HepG2 (cell line): ENCODE data around the gene HS3ST5. TPM values are rescaled to one million over a fixed set of nuclear protein-coding genes. Genes with fewer than 3 reads are reported as not detected.

Experiments used
- ATM ChIP-seq: fragments of 450-650 bp; IDR thresholded peaks from 2 replicates; pipeline ENCODE4 v1.7.1; 2017; ENCODE audit warnings: mild to moderate bottlenecking, borderline replicate concordance
- CBX2 ChIP-seq, 2 experiments: fragments of 200-600 bp in 1 of 2; sonication (generic); formaldehyde crosslinking in 1 of 2; IDR thresholded peaks; 2 replicates each; pipeline versions ENCODE4 v1.7.0 to v1.8.1; 2018 to 2022; ENCODE audit warnings: low read depth in 2 of 2, low read length in 1 of 2, mild to moderate bottlenecking in 1 of 2, missing genetic modification reagents in 1 of 2
- EP300 ChIP-seq, 3 experiments: sonication (generic) in 1 of 3; formaldehyde crosslinking in 1 of 3; IDR thresholded peaks; 2 replicates each; pipeline versions ENCODE4 v1.5.1 to v1.6.1; 2011 to 2020; ENCODE audit warnings: low read depth in 2 of 3, low read length in 2 of 3, borderline replicate concordance in 1 of 3, improper control_type of control experiment in 1 of 3, mild to moderate bottlenecking in 1 of 3, missing genetic modification reagents in 1 of 3, moderate library complexity in 1 of 3
- FOXA3 ChIP-seq: IDR thresholded peaks from 2 replicates; pipeline ENCODE4 v1.6.1; 2016; ENCODE audit warnings: missing genetic modification reagents, missing compliant biosample characterization
- HOXA9 ChIP-seq: sonication (generic); formaldehyde crosslinking; IDR thresholded peaks from 2 replicates; pipeline ENCODE4 v1.8.1; 2022; ENCODE audit warnings: missing genetic modification reagents, mild to moderate bottlenecking, moderate library complexity, borderline replicate concordance
- IKZF4 ChIP-seq: sonication (generic); formaldehyde crosslinking; IDR thresholded peaks from 2 replicates; pipeline ENCODE4 v1.5.1; 2020; ENCODE audit warnings: borderline replicate concordance, mild to moderate bottlenecking, low read depth, missing genetic modification reagents; ENCODE audit errors: not compliant biosample characterization
- NKX3-1 ChIP-seq: sonication (generic); formaldehyde crosslinking; IDR thresholded peaks from 2 replicates; pipeline ENCODE4 v1.5.0; 2020; ENCODE audit warnings: missing genetic modification reagents
- PRMT3 ChIP-seq: sonication (generic); formaldehyde crosslinking; IDR thresholded peaks from 2 replicates; pipeline ENCODE4 v1.8.1; 2022; ENCODE audit warnings: low read depth, mild to moderate bottlenecking, moderate library complexity, missing genetic modification reagents, borderline replicate concordance
- RBAK ChIP-seq: sonication (generic); formaldehyde crosslinking; IDR thresholded peaks from 2 replicates; pipeline ENCODE4 v1.5.1; 2020; ENCODE audit warnings: mild to moderate bottlenecking, missing genetic modification reagents
- SOX5 ChIP-seq: IDR thresholded peaks from 2 replicates; pipeline ENCODE4 v1.6.1; 2016; ENCODE audit warnings: borderline replicate concordance
- TOPORS ChIP-seq: sonication (generic); formaldehyde crosslinking; IDR thresholded peaks from 2 replicates; pipeline ENCODE4 v1.8.0; 2023; ENCODE audit warnings: mild to moderate bottlenecking, missing genetic modification reagents
- ZNF431 ChIP-seq: sonication (generic); formaldehyde crosslinking; IDR thresholded peaks from 2 replicates; pipeline ENCODE4 v1.9.0; 2022; ENCODE audit warnings: missing genetic modification reagents, low read depth, mild to moderate bottlenecking, borderline replicate concordance
- ZNF563 ChIP-seq: sonication (generic); formaldehyde crosslinking; IDR thresholded peaks from 2 replicates; pipeline ENCODE4 v1.8.0; 2022; ENCODE audit warnings: mild to moderate bottlenecking, moderate library complexity, missing genetic modification reagents
- ZNF607 ChIP-seq: sonication (generic); formaldehyde crosslinking; IDR thresholded peaks from 2 replicates; pipeline ENCODE4 v1.5.1; 2020; ENCODE audit warnings: missing genetic modification reagents, mild to moderate bottlenecking, borderline replicate concordance
- ZSCAN20 ChIP-seq: sonication (generic); formaldehyde crosslinking; IDR thresholded peaks from 2 replicates; pipeline ENCODE4 v1.4.0; 2020; ENCODE audit warnings: missing genetic modification reagents, mild to moderate bottlenecking, borderline replicate concordance
- polyA plus RNA-seq, 8 experiments: library from polyadenylated mRNA; depleted of rRNA in 3 of 8; stranded (reverse) in 7 of 8; unstranded in 1 of 8; fragments of >200 nt; fragmentation: Illumina TruSeq in 4 of 8; extraction: Trizol in 4 of 8; gene quantifications; 2 replicates each; pipeline versions ENCODE4 v1.2.1 to v1.2.3, GENCODE V29; 2011 to 2016; ENCODE audit warnings: low read depth in 4 of 8, missing spikeins in 1 of 8, mixed read lengths in 1 of 8; ENCODE audit not compliant: insufficient read depth in 1 of 8
- total RNA-seq, 5 experiments: library from RNA; depleted of rRNA; stranded (reverse); fragments of >200 nt; fragmentation: Illumina TruSeq; extraction: Trizol; gene quantifications; 2 replicates each; pipeline ENCODE4 v1.2.3, GENCODE V29; 2016; ENCODE audit warnings: low read depth in 1 of 5
- TF ChIP-seq, protein P1 (sequence below): fragments of 450-650 bp; IDR thresholded peaks from 2 replicates; pipeline ENCODE4 v1.6.1; 2017; ENCODE audit warnings: mild to moderate bottlenecking
- TF ChIP-seq, protein P2 (sequence below): sonication (generic); formaldehyde crosslinking; IDR thresholded peaks from 2 replicates; pipeline ENCODE4 v1.8.1; 2023; ENCODE audit warnings: mild to moderate bottlenecking, missing genetic modification reagents, borderline replicate concordance
- TF ChIP-seq, protein P3 (sequence below): IDR thresholded peaks from 2 replicates; pipeline ENCODE4 v1.6.1; 2018; ENCODE audit warnings: missing genetic modification reagents, mild to moderate bottlenecking, missing compliant biosample characterization
- TF ChIP-seq, protein P4 (sequence below), 2 experiments: fragments of 450-650 bp in 1 of 2; sonication (generic) in 1 of 2; formaldehyde crosslinking; IDR thresholded peaks; 2 replicates each; pipeline versions ENCODE4 v1.5.0 to v1.8.0; 2020 to 2022; ENCODE audit warnings: mild to moderate bottlenecking in 1 of 2, missing genetic modification reagents in 1 of 2
- TF ChIP-seq, protein P5 (sequence below): IDR thresholded peaks from 2 replicates; pipeline ENCODE4 v1.6.1; 2016; ENCODE audit warnings: mild to moderate bottlenecking
- TF ChIP-seq, protein P6 (sequence below): sonication (generic); formaldehyde crosslinking; IDR thresholded peaks from 2 replicates; pipeline ENCODE4 v1.8.0; 2022; ENCODE audit warnings: low read depth, missing genetic modification reagents

The HS3ST5 gene
- total and polyA plus RNA-seq, 2 of the 13 experiments (the other 11 are each of a cell fraction or from before 2014, with no cell fraction given) = 1.1 to 1.6 TPM

DNA sequence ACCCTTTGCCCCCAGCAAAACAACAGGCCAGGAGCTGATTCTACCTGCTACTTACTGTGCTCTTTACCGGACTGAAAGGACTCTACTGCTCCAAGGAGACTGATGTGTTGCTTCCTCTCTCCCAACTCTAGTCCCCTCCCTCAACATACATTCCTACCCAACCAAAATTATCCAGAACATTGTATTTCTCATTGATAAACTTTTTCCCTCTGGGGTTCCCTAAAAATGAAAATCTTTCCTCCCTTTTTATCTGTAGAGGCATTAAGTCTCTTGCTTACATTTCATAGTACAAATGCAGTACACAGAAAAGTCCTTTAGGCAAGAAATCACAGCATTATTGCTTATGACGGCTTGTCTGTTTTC, 940 bp upstream of the HS3ST5 start (continued):
- TF ChIP-seq, protein P1, sequence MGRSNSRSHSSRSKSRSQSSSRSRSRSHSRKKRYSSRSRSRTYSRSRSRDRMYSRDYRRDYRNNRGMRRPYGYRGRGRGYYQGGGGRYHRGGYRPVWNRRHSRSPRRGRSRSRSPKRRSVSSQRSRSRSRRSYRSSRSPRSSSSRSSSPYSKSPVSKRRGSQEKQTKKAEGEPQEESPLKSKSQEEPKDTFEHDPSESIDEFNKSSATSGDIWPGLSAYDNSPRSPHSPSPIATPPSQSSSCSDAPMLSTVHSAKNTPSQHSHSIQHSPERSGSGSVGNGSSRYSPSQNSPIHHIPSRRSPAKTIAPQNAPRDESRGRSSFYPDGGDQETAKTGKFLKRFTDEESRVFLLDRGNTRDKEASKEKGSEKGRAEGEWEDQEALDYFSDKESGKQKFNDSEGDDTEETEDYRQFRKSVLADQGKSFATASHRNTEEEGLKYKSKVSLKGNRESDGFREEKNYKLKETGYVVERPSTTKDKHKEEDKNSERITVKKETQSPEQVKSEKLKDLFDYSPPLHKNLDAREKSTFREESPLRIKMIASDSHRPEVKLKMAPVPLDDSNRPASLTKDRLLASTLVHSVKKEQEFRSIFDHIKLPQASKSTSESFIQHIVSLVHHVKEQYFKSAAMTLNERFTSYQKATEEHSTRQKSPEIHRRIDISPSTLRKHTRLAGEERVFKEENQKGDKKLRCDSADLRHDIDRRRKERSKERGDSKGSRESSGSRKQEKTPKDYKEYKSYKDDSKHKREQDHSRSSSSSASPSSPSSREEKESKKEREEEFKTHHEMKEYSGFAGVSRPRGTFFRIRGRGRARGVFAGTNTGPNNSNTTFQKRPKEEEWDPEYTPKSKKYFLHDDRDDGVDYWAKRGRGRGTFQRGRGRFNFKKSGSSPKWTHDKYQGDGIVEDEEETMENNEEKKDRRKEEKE = no peak
- TF ChIP-seq, protein P2, sequence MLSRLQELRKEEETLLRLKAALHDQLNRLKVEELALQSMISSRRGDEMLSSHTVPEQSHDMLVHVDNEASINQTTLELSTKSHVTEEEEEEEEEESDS (CRISPR knock-in tag) = no peak
- TF ChIP-seq, protein P3, sequence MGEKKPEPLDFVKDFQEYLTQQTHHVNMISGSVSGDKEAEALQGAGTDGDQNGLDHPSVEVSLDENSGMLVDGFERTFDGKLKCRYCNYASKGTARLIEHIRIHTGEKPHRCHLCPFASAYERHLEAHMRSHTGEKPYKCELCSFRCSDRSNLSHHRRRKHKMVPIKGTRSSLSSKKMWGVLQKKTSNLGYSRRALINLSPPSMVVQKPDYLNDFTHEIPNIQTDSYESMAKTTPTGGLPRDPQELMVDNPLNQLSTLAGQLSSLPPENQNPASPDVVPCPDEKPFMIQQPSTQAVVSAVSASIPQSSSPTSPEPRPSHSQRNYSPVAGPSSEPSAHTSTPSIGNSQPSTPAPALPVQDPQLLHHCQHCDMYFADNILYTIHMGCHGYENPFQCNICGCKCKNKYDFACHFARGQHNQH (CRISPR knock-in tag) = 0 out of 2 replicates have a peak, but pooled peaks have one; percentile 9
- TF ChIP-seq RBAK (no peak), SOX5 (CRISPR knock-in tag) (0 out of 2 replicates have a peak, but pooled peaks have one; percentile 2), TOPORS (peak; percentile 3; the same call in 1 of the 2 replicates), PRMT3 (CRISPR knock-in tag) (0 out of 2 replicates have a peak, but pooled peaks have one; percentile 14), ZNF563 (no peak), FOXA3 (CRISPR knock-in tag) (no peak), HOXA9 (CRISPR knock-in tag) (no peak), IKZF4 (CRISPR knock-in tag) (no peak), NKX3-1 (CRISPR knock-in tag) (no peak), ZSCAN20 (CRISPR knock-in tag) (no peak), ZNF607 (no peak), ZNF431 (CRISPR knock-in tag) (no peak), EP300 (IDR thresholded peaks at IDR 0.05; ENCODE audit: low read depth in 2 of 2, low read length in 2 of 2) (no peak), EP300 (CRISPR knock-in tag; IDR thresholded peaks at IDR 0.05; ENCODE audit: borderline replicate concordance) (no peak), ATM (no peak), CBX2 (IDR thresholded peaks at IDR 0.05; ENCODE audit: low read depth, low read length) (no peak), CBX2 (CRISPR knock-in tag; IDR thresholded peaks at IDR 0.05; ENCODE audit: low read depth) (no peak)
- TF ChIP-seq, protein P4, sequence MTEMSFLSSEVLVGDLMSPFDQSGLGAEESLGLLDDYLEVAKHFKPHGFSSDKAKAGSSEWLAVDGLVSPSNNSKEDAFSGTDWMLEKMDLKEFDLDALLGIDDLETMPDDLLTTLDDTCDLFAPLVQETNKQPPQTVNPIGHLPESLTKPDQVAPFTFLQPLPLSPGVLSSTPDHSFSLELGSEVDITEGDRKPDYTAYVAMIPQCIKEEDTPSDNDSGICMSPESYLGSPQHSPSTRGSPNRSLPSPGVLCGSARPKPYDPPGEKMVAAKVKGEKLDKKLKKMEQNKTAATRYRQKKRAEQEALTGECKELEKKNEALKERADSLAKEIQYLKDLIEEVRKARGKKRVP (CRISPR knock-in tag; IDR thresholded peaks at IDR 0.05) = no peak
- TF ChIP-seq, protein P5, sequence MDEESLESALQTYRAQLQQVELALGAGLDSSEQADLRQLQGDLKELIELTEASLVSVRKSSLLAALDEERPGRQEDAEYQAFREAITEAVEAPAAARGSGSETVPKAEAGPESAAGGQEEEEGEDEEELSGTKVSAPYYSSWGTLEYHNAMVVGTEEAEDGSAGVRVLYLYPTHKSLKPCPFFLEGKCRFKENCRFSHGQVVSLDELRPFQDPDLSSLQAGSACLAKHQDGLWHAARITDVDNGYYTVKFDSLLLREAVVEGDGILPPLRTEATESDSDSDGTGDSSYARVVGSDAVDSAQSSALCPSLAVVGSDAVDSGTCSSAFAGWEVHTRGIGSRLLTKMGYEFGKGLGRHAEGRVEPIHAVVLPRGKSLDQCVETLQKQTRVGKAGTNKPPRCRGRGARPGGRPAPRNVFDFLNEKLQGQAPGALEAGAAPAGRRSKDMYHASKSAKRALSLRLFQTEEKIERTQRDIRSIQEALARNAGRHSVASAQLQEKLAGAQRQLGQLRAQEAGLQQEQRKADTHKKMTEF (CRISPR knock-in tag) = 0 out of 2 replicates have a peak, but pooled peaks have one; percentile 1
- TF ChIP-seq, protein P6, sequence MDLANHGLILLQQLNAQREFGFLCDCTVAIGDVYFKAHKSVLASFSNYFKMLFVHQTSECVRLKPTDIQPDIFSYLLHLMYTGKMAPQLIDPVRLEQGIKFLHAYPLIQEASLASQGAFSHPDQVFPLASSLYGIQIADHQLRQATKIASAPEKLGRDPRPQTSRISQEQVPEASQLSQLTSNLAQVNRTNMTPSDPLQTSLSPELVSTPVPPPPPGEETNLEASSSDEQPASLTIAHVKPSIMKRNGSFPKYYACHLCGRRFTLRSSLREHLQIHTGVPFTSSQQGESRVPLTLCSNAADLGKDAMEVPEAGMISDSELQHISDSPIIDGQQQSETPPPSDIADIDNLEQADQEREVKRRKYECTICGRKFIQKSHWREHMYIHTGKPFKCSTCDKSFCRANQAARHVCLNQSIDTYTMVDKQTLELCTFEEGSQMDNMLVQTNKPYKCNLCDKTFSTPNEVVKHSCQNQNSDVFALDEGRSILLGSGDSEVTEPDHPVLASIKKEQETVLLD (CRISPR knock-in tag) = no peak
